ENCODE measurements around the gene WNK2.
A peak's percentile ranks its signal among the peaks of the same experiment; 100 is the strongest.
"Not testable (repeated sequence)": the region's sequence is repeated elsewhere in the genome, so short reads cannot be mapped to it uniquely, and the experiment has no call there.

The WNK2 gene

GRCh38 chr9:93317495-93318094 is 133.7 kb downstream of the WNK2 start:
- H3K4me3 Mint-ChIP-seq, result peak overlapping the region; percentile 13
- H3K27ac Mint-ChIP-seq, result no peak overlapping the region
- no peaks in the 10 kb centered on the region for H3K9me3 Mint-ChIP-seq
- peaks cover 9% of the 10 kb centered on the region for H3K4me1 Mint-ChIP-seq (ENCODE audit: low read depth)
- H3K36me3 Mint-ChIP-seq (ENCODE audit: low read depth), result no peaks in the 10 kb centered on the region
- H3K27me3 Mint-ChIP-seq, result peaks cover 18% of the 10 kb centered on the region

GRCh38 chr9:93318480-93318879 is 134.5 kb downstream of the WNK2 start:
- Mint-ChIP-seq H3K4me1 (ENCODE audit: low read depth) (peaks cover 9% of the 10 kb centered on the region), H3K4me3 (no peak overlapping the region), H3K27me3 (peaks cover 13% of the 10 kb centered on the region), H3K27ac (no peak overlapping the region), H3K9me3 (no peaks in the 10 kb centered on the region), H3K36me3 (ENCODE audit: low read depth) (no peaks in the 10 kb centered on the region)

- H3K27ac Mint-ChIP-seq, result no peak overlapping the region
- no peaks in the 10 kb centered on the region for H3K9me3 Mint-ChIP-seq
- H3K4me3 Mint-ChIP-seq, result no peak overlapping the region
- peaks cover 17% of the 10 kb centered on the region for H3K27me3 Mint-ChIP-seq
- no peaks in the 10 kb centered on the region for H3K36me3 Mint-ChIP-seq (ENCODE audit: low read depth)
- H3K4me1 Mint-ChIP-seq (ENCODE audit: low read depth), result peaks cover 9% of the 10 kb centered on the region
These were observed 135.5 kb downstream of the WNK2 start for GRCh38 chr9:93319301-93319991.

GRCh38 chr9:93319992-93320500 is 136.1 kb downstream of the WNK2 start:
- Mint-ChIP-seq H3K4me3 (no peak overlapping the region), H3K4me1 (ENCODE audit: low read depth) (peaks cover 9% of the 10 kb centered on the region), H3K36me3 (ENCODE audit: low read depth) (no peaks in the 10 kb centered on the region), H3K27me3 (peaks cover 21% of the 10 kb centered on the region), H3K27ac (no peak overlapping the region), H3K9me3 (no peaks in the 10 kb centered on the region)

- Mint-ChIP-seq H3K9me3 (no peaks in the 10 kb centered on the region), H3K4me3 (no peak overlapping the region), H3K27ac (no peak overlapping the region), H3K36me3 (ENCODE audit: low read depth) (no peaks in the 10 kb centered on the region), H3K27me3 (peaks cover 22% of the 10 kb centered on the region), H3K4me1 (ENCODE audit: low read depth) (peaks cover 9% of the 10 kb centered on the region)
These were observed 136.8 kb downstream of the WNK2 start for GRCh38 chr9:93320591-93321219.

GRCh38 chr9:93321220-93321610 is 137.3 kb downstream of the WNK2 start:
- no peaks in the 10 kb centered on the region for H3K36me3 Mint-ChIP-seq (ENCODE audit: low read depth)
- H3K4me3 Mint-ChIP-seq, result no peak overlapping the region
- H3K4me1 Mint-ChIP-seq (ENCODE audit: low read depth), result peaks cover 9% of the 10 kb centered on the region
- H3K27ac Mint-ChIP-seq, result no peak overlapping the region
- H3K27me3 Mint-ChIP-seq, result peaks cover 22% of the 10 kb centered on the region
- no peaks in the 10 kb centered on the region for H3K9me3 Mint-ChIP-seq

GRCh38 chr9:93323446-93323954 is 139.6 kb downstream of the WNK2 start:
- H3K4me3 Mint-ChIP-seq; H3K27ac Mint-ChIP-seq; H3K4me1 Mint-ChIP-seq (ENCODE audit: low read depth); H3K36me3 Mint-ChIP-seq (ENCODE audit: low read depth); H3K9me3 Mint-ChIP-seq: not testable (repeated sequence)
- H3K27me3 Mint-ChIP-seq, result peaks cover 14% of the 10 kb centered on the region

GRCh38 chr9:93324191-93324834 is 140.4 kb downstream of the WNK2 start:
- Mint-ChIP-seq H3K9me3 (no peaks in the 10 kb centered on the region), H3K27ac (no peak overlapping the region), H3K27me3 (peaks cover 9% of the 10 kb centered on the region), H3K4me3 (no peak overlapping the region), H3K36me3 (ENCODE audit: low read depth) (no peaks in the 10 kb centered on the region), H3K4me1 (ENCODE audit: low read depth) (no peaks in the 10 kb centered on the region)

GRCh38 chr9:93325307-93326035 is 141.5 kb downstream of the WNK2 start:
- Mint-ChIP-seq H3K4me3 (no peak overlapping the region), H3K27ac (no peak overlapping the region), H3K9me3 (no peaks in the 10 kb centered on the region), H3K36me3 (ENCODE audit: low read depth) (no peaks in the 10 kb centered on the region), H3K4me1 (ENCODE audit: low read depth) (no peaks in the 10 kb centered on the region), H3K27me3 (peaks cover 9% of the 10 kb centered on the region)

GRCh38 chr9:93326056-93326455 is 142.1 kb downstream of the WNK2 start:
- Mint-ChIP-seq H3K4me3 (no peak overlapping the region), H3K9me3 (no peaks in the 10 kb centered on the region), H3K27me3 (peaks cover 9% of the 10 kb centered on the region), H3K27ac (no peak overlapping the region), H3K36me3 (ENCODE audit: low read depth) (no peaks in the 10 kb centered on the region), H3K4me1 (ENCODE audit: low read depth) (no peaks in the 10 kb centered on the region)

- Mint-ChIP-seq H3K27me3 (peaks cover 9% of the 10 kb centered on the region), H3K9me3 (no peaks in the 10 kb centered on the region)
These were observed 142.7 kb downstream of the WNK2 start for GRCh38 chr9:93326654-93327053.

GRCh38 chr9:93329629-93330280 is 145.8 kb downstream of the WNK2 start:
- Mint-ChIP-seq H3K4me3 (no peak overlapping the region), H3K9me3 (no peaks in the 10 kb centered on the region), H3K36me3 (ENCODE audit: low read depth) (no peaks in the 10 kb centered on the region), H3K27me3 (peaks cover 16% of the 10 kb centered on the region), H3K27ac (no peak overlapping the region), H3K4me1 (ENCODE audit: low read depth) (no peaks in the 10 kb centered on the region)

More at GRCh38 chr9:93326654-93327053, 142.7 kb downstream of the WNK2 start:
- no peaks in the 10 kb centered on the region for H3K4me1 Mint-ChIP-seq (ENCODE audit: low read depth)
- H3K4me3 Mint-ChIP-seq, result no peak overlapping the region
- H3K27ac Mint-ChIP-seq, result no peak overlapping the region
- no peaks in the 10 kb centered on the region for H3K36me3 Mint-ChIP-seq (ENCODE audit: low read depth)

GRCh38 chr9:93332317-93332716 is 148.4 kb downstream of the WNK2 start:
- no peaks in the 10 kb centered on the region for H3K36me3 Mint-ChIP-seq (ENCODE audit: low read depth)
- peaks cover 4% of the 10 kb centered on the region for H3K9me3 Mint-ChIP-seq
- peaks cover 13% of the 10 kb centered on the region for H3K27me3 Mint-ChIP-seq
- H3K4me3 Mint-ChIP-seq, result no peak overlapping the region
- H3K4me1 Mint-ChIP-seq (ENCODE audit: low read depth), result no peaks in the 10 kb centered on the region
- H3K27ac Mint-ChIP-seq, result no peak overlapping the region

GRCh38 chr9:93336720-93337119 is 152.8 kb downstream of the WNK2 start:
- Mint-ChIP-seq H3K9me3 (peaks cover 21% of the 10 kb centered on the region), H3K27me3 (peaks cover 23% of the 10 kb centered on the region), H3K4me1 (ENCODE audit: low read depth) (no peaks in the 10 kb centered on the region)

More at GRCh38 chr9:93336720-93337119, 152.8 kb downstream of the WNK2 start:
- no peak overlapping the region for H3K4me3 Mint-ChIP-seq
- H3K27ac Mint-ChIP-seq, result no peak overlapping the region
- H3K36me3 Mint-ChIP-seq (ENCODE audit: low read depth), result peaks cover 5% of the 10 kb centered on the region

All from stimulated activated naive CD8-positive, alpha-beta T cell treated with anti-CD3 and anti-CD28 coated beads, Interleukin-15, Interleukin-2, amounts not matched to agents 100 ng/mL and 50 ng/mL, for 24 hours (primary cell).